ENCODE results near the gene ATP1A3. TPM values are rescaled to one million over a fixed set of nuclear protein-coding genes. Genes with fewer than 3 reads are reported as not detected.

Gene ATP1A3
- polyA plus RNA-seq, 1 donor from 2014 or later, result 36.2 TPM

GRCh38 chr19:41974652-41975051 lies 19.4 kb downstream of the ATP1A3 start:
- Histone ChIP-seq H3K4me2 (ENCODE audit: low read length) (no peak overlapping the region), H3K9me3 (ENCODE audit: low read length) (no peaks in the 10 kb centered on the region), H3K9me2 (ENCODE audit: insufficient read depth, low read length) (no peaks in the 10 kb centered on the region), H4K20me1 (ENCODE audit: insufficient read depth) (no peaks in the 10 kb centered on the region), H3K4me3 (ENCODE audit: low read length) (no peak overlapping the region), H3K27ac (ENCODE audit: low read length) (no peak overlapping the region), H3K27me3 (ENCODE audit: insufficient read depth, low read depth, low read length) (no peaks in the 10 kb centered on the region), H3K79me2 (replicated peaks; ENCODE audit: insufficient read depth, low read length) (no peaks in the 10 kb centered on the region), H3K36me3 (ENCODE audit: insufficient read depth, low read length) (no peaks in the 10 kb centered on the region), H3K9ac (ENCODE audit: low read length) (no peak overlapping the region), H2AFZ (ENCODE audit: low read depth, low read length) (no peak overlapping the region), H3F3A (ENCODE audit: insufficient read depth, low read length, poor library complexity, severe bottlenecking) (no peaks in the 10 kb centered on the region)
- TF ChIP-seq EP300 (conservative IDR thresholded peaks at IDR 0.05; ENCODE audit: poor library complexity, severe bottlenecking) (no peak), EZH2 (IDR thresholded peaks at IDR 0.05; ENCODE audit: borderline replicate concordance, insufficient read depth, low read length, poor library complexity, severe bottlenecking) (no peak), CTCF (IDR thresholded peaks at IDR 0.05; ENCODE audit: poor library complexity, severe bottlenecking) (no peak), REST (IDR thresholded peaks at IDR 0.05; ENCODE audit: borderline replicate concordance) (no peak)

- Histone ChIP-seq H3K4me2 (ENCODE audit: low read length) (no peak overlapping the region), H3K79me2 (replicated peaks; ENCODE audit: insufficient read depth, low read length) (no peaks in the 10 kb centered on the region), H3K9me3 (ENCODE audit: low read length) (no peaks in the 10 kb centered on the region), H3F3A (ENCODE audit: insufficient read depth, low read length, poor library complexity, severe bottlenecking) (no peaks in the 10 kb centered on the region), H3K9ac (ENCODE audit: low read length) (no peak overlapping the region), H2AFZ (ENCODE audit: low read depth, low read length) (no peak overlapping the region), H3K4me3 (ENCODE audit: low read length) (no peak overlapping the region), H3K27me3 (ENCODE audit: insufficient read depth, low read depth, low read length) (no peaks in the 10 kb centered on the region), H3K27ac (ENCODE audit: low read length) (no peak overlapping the region), H4K20me1 (ENCODE audit: insufficient read depth) (no peaks in the 10 kb centered on the region), H3K36me3 (ENCODE audit: insufficient read depth, low read length) (no peaks in the 10 kb centered on the region), H3K9me2 (ENCODE audit: insufficient read depth, low read length) (no peaks in the 10 kb centered on the region)
- TF ChIP-seq SMC3 (conservative IDR thresholded peaks at IDR 0.05; ENCODE audit: poor library complexity) (no peak), EP300 (conservative IDR thresholded peaks at IDR 0.05; ENCODE audit: poor library complexity, severe bottlenecking) (no peak), EZH2 (IDR thresholded peaks at IDR 0.05; ENCODE audit: borderline replicate concordance, insufficient read depth, low read length, poor library complexity, severe bottlenecking) (no peak), REST (IDR thresholded peaks at IDR 0.05; ENCODE audit: borderline replicate concordance) (no peak), RAD21 (conservative IDR thresholded peaks at IDR 0.05) (no peak), TAF1 (IDR thresholded peaks at IDR 0.05; ENCODE audit: low read depth) (no peak), MXI1 (conservative IDR thresholded peaks at IDR 0.05; ENCODE audit: poor library complexity, severe bottlenecking) (no peak), POLR2AphosphoS5 (IDR thresholded peaks at IDR 0.05) (no peak), CTCF (IDR thresholded peaks at IDR 0.05; ENCODE audit: poor library complexity, severe bottlenecking) (no peak)
These were observed 22.7 kb downstream of the ATP1A3 start for GRCh38 chr19:41971363-41971762.
